GM12801 (cell line): ENCODE results near the gene ADIG.

Experiments
- TF ChIP-seq, protein P1 (sequence below): IDR thresholded peaks from one replicate; pipeline ENCODE4 v1.5.1; 2011; ENCODE audit warnings: control low read depth; ENCODE audit not compliant: insufficient read length; ENCODE audit errors: extremely low read depth

The ADIG gene

DNA sequence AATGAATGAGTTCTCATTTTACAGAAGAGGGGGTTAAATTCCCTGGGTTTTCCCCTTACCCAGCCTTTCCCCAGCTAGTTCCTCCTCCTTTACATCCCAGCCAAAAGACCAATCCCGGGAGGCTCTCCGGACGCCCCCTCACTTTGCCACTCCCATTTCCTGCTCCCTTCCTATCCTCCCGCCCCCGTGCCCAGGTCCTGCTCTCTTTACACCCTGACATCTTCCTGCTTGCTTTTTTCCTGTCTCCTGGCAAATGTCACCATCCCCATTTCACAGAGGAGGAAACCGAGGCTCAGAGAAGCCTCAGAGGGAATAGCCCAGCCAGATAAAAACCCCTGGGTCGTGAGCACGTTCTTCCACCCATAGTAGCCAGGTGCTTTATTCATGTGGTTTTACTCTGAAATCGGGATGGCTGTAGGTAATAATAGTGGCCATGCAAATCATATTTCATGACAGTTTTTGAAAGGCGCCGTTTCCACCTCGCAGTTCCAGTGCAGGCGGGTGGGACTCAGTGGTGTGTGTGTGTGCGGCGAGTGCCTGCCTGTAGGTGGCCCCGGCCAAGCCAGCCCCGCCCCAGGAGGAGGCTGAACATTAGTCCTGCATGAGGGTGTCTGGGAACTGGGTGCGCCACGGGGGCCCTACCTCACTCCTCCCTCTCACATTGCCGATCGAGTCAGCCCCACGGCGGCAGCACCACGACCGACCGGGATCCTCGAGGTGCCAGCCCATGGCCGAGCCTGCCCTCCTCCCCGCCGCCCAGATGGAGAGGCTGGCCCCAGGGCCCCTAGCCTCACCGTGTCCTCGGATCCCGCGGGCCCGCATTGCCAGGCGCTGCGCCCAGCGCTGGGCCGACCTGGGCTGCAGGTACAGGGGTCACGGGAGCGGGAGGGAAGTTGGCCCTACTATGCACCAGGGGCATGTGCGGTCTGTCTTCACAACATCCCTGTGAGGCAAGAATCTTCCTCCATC lies 20.5 kb downstream of the ADIG start, which contains the start of gene ARHGAP40:
TSS of gene ARHGAP40 (plus strand) at position 594 of the 969 bp plus-strand sequence.
- TF ChIP-seq, protein P1, sequence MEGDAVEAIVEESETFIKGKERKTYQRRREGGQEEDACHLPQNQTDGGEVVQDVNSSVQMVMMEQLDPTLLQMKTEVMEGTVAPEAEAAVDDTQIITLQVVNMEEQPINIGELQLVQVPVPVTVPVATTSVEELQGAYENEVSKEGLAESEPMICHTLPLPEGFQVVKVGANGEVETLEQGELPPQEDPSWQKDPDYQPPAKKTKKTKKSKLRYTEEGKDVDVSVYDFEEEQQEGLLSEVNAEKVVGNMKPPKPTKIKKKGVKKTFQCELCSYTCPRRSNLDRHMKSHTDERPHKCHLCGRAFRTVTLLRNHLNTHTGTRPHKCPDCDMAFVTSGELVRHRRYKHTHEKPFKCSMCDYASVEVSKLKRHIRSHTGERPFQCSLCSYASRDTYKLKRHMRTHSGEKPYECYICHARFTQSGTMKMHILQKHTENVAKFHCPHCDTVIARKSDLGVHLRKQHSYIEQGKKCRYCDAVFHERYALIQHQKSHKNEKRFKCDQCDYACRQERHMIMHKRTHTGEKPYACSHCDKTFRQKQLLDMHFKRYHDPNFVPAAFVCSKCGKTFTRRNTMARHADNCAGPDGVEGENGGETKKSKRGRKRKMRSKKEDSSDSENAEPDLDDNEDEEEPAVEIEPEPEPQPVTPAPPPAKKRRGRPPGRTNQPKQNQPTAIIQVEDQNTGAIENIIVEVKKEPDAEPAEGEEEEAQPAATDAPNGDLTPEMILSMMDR, result no peak

DNA sequence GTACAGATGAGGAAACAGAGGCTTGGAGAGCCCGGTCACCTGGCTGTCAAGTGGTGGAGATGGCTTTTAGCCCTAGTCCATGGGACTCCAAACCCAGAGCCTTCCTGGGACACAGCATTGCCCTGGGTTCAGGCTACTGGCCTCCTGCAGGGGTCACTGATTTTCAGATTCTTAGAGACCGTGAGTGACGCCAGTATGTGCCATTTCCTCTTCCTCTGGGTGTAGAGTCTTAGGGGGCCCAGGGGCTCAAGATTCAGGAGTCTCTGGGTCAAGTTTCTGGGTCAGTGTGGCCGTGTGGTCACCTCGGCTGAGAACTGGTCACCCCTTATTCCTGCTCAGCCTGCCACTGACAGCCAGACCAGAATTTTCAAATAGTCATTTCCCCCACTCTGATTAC lies 21.2 kb downstream of the ADIG start:
- TF ChIP-seq, protein P1, result no peak

DNA sequence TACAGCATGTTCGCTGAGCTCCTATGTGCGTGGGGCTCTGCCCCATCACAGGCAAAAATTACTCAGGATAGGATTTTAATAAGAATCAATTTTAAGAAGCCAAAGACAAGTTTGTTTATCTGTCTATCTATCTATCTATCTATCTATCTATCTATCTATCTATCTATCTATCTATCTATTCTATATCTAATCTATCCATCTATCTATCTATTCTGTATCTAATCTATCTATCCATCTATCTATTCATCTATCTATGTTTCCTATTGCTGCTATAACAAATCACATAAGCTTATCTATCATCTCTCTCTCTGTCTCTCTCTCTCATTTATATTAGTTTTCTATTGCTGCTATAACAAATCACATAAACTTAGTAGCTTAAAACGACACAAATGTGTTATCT lies 22.3 kb downstream of the ADIG start:
- TF ChIP-seq, protein P1, result no peak

DNA sequence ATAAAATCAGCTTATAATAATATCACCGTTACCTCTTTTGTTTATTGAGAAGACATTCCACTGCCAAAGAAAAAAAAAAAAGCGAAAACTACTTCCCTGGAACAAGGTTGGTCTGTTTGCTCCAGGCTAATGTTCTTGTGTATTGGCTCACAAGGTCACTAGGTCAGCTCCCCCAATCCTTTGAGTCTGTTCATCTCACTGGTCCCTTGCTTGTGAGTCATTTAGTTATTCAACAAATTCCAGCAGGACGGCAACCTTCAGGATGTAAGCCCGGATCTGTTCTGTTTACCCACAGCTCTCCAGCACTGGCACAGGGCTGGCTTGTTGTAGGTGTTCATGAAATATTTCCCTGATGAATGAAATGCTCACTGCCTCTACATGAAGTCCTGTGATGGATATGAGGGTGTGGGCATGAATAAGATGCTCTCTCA lies 23.9 kb downstream of the ADIG start:
- TF ChIP-seq, protein P1, result no peak

DNA sequence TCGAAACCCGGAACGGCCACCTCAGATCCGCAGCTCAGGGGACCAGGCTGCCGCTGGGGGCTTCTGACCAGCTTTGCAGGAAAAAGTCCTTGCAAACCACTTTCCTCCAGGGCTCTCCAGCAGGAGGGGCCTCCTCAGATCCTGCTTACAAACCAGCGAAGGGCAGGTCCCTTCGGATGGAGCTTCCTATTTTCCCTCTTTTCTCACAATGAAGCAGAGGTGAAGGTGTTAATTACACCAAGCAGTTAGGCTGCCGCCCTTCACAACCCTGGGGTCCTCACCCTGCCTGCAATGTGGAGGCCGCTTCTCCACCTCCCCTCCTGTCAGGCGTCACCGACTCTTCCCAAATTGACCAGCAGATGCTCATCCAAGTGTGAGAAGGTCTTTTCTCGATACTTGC lies 26.4 kb downstream of the ADIG start:
- TF ChIP-seq, protein P1, result no peak

DNA sequence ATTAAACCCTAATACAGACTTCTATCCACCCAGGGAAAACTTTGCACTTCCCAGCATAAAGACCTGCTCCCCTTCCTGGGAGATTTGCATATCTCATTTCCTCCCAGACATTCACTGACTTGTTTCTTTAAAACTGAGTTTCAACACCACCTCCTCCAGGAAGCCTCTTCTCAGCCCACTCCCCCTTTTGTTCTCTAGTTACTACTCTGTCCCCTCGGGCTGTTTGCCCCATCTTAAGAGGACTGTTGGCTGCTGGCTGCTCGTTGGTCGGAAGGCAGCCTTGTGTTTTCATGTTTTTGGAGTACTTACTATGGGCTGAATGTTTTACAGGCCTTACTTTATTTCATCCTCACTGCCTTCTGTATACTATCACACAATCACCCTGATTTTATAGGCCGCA lies 27.2 kb downstream of the ADIG start:
- TF ChIP-seq, protein P1, result no peak

DNA sequence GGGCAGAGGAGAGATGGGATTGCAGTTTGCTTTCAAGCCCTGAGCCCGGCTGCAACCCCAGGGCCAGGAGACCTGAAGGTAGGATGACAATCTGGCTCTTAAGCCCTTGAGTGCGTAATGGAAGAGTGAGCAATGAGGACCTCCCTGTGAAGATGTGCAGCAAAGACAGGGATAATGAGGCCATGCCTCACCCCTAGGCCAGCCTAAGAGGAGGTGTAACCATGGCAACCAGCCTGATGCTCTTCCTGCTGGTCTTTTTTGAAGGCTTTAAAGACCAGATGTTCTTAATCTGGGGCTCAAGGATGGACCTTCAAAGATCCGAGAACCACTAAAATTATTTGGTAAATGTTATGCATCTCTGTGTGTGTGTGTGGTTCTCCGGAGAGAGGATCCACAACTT lies 28.8 kb downstream of the ADIG start:
- TF ChIP-seq, protein P1, result no peak
